Lower leg skin (tissue), 3 donors: ENCODE results near the gene CDH13.

Experiments used
- POLR2A ChIP-seq, 2 donors: fragments of 450-650 bp; IDR thresholded peaks; one replicate each; pipeline ENCODE4 v1.6.1; 2016 to 2017; ENCODE audit warnings: antibody characterized with exemption in 2 of 2, mild to moderate bottlenecking in 1 of 2, moderate library complexity in 1 of 2
- TF ChIP-seq, protein P1 (sequence below), 3 donors: fragments of 450-650 bp; IDR thresholded peaks; one replicate each; pipeline ENCODE4 v1.5.1; 2016; ENCODE audit warnings: antibody characterized with exemption in 3 of 3, mild to moderate bottlenecking in 3 of 3, moderate library complexity in 2 of 3

- TF ChIP-seq POLR2A (IDR thresholded peaks at IDR 0.05), result no peak
- TF ChIP-seq, protein P1, sequence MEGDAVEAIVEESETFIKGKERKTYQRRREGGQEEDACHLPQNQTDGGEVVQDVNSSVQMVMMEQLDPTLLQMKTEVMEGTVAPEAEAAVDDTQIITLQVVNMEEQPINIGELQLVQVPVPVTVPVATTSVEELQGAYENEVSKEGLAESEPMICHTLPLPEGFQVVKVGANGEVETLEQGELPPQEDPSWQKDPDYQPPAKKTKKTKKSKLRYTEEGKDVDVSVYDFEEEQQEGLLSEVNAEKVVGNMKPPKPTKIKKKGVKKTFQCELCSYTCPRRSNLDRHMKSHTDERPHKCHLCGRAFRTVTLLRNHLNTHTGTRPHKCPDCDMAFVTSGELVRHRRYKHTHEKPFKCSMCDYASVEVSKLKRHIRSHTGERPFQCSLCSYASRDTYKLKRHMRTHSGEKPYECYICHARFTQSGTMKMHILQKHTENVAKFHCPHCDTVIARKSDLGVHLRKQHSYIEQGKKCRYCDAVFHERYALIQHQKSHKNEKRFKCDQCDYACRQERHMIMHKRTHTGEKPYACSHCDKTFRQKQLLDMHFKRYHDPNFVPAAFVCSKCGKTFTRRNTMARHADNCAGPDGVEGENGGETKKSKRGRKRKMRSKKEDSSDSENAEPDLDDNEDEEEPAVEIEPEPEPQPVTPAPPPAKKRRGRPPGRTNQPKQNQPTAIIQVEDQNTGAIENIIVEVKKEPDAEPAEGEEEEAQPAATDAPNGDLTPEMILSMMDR (IDR thresholded peaks at IDR 0.05), result no peak
These were observed 217.0 kb downstream of the CDH13 start for GRCh38 chr16:82843606-82844271.
